Islet precursor cell (in vitro differentiated cells): ENCODE results near the gene C22orf23.

Source experiments
- DNase-seq: peaks from one replicate; pipeline ENCODE4 v3.0.0-alpha.2; 2018

Gene C22orf23

DNA sequence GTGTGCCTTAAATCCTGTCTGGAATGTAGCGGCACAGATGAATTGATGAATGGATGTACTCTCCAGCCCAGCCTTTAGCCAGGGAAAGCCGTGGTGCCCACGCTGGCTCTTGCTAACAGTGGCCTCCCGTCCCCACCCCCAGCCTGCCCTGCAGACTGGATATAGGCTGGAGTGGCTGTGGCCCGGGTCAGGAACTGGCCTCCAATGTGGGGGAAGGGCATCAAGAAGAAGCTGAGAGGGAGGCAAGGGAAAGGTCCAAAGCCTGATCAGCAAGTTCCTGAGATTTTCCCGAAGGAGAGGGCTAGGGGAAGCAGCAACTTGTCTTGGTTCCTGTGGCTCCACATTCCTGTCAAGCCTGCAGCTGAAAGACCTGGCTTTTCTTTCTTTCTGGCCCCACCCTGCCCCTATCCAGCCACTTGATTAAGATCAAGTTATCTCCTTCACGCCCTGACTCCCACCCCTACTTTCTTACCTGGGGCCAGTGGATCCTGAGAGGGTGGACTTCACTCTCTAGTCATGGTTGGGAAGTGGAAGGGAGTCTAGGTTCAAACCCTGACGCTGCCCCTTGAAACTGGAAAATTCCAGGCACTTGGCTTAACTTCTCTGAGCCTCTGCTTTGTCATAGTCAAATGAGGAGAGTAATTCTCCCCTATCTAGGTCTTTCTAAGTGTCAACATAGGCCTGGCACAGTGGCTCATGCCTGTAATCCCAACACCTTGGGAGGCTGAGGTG lies 58.3 kb downstream of the C22orf23 start:
- peak; percentile 95 for DNase-seq

DNA sequence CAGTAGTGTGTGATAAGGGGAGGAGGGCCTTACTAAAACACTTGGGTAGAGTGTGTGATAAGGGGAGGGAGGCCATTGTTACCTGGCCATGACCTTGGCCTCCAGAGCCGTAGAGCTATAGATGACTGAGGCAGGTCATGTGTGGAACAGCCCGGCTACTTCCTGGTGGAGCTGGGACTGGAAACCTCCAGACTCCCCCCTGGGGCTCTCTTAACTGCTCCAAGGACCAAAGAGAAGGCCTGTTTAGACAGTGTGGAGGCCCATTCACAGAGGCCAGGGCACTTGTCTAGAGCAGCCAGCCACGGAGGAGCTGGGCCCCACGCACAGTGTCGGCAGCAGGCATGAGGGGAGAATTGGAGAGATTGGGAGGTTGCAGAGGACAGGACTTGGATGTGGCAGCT lies 59.8 kb downstream of the C22orf23 start:
- no peak for DNase-seq
